CD4-positive, alpha-beta T cell treated with Interleukin-6 at 100 ng/mL for 8 hours (primary cell): ENCODE results near the gene TBX1.

ENCODE experiments used
- DNase-seq: peaks from one replicate; pipeline ENCODE4 v3.0.0-alpha.2; 2020; ENCODE audit warnings: mixed read lengths, low spot score

Gene TBX1

GRCh38 chr22:19814428-19814827 lies 53.9 kb downstream of the TBX1 start:
- no peak for DNase-seq

- no peak for DNase-seq
Observed at GRCh38 chr22:19815093-19815822, 54.7 kb downstream of the TBX1 start.

- no peak for DNase-seq
Observed at GRCh38 chr22:19815823-19816290, 55.3 kb downstream of the TBX1 start.

- DNase-seq = no peak
Observed at GRCh38 chr22:19816372-19817119, 56.0 kb downstream of the TBX1 start.
